ENCODE data around the gene YIPF6.
"Not testable (repeated sequence)": the region's sequence is repeated elsewhere in the genome, so short reads cannot be mapped to it uniquely, and the experiment has no call there.

Gene YIPF6, protein sequence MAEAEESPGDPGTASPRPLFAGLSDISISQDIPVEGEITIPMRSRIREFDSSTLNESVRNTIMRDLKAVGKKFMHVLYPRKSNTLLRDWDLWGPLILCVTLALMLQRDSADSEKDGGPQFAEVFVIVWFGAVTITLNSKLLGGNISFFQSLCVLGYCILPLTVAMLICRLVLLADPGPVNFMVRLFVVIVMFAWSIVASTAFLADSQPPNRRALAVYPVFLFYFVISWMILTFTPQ

DNA sequence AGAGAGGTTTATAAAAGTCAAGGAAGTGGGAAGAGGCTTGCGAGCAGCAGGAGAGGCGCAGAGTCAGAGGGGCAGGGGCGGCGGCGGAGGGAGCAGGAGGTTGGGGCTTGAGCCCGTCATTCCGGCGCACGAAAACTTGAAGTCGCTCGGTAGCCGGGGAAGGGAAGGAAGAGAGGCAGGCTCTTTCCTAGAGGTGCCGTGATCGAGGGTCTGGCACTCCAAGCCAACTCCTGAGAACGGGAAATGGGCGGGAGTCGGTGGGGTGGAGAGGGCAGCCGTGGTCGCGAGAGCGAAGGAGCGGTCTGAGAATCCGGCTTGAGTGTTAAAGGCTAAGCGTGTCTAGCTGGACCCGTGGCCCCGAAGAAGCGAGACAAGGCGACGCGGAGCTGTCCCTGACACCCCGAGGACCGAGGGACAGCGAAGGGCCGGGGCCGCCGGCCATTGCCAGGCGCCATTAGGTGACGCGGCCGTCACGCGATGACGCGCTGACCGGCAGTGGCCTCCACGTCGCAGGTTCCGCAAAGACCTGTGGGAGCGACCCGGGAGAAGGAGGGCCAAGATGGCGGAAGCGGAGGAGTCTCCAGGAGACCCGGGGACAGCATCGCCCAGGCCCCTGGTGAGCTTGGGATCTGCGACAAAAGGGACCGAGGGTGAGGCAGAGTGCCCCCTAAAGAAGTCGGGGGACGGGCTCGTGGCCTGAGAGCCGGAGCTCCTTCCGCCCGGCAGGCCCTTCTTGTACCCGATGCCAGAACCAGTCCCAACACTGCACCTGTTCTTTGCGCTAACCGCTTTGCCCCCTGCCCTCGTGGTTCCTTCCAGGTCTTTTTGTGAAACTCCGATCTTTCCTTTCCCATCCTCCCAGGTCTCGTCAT lies at the start of gene YIPF6:
Gene YIPF6, plus strand, starts transcription at position 544 of the 872 bp plus-strand sequence. Its CDS starts 16 bp downstream, at position 560.
- peak; percentile 44 to 45 for DNase-seq

DNA sequence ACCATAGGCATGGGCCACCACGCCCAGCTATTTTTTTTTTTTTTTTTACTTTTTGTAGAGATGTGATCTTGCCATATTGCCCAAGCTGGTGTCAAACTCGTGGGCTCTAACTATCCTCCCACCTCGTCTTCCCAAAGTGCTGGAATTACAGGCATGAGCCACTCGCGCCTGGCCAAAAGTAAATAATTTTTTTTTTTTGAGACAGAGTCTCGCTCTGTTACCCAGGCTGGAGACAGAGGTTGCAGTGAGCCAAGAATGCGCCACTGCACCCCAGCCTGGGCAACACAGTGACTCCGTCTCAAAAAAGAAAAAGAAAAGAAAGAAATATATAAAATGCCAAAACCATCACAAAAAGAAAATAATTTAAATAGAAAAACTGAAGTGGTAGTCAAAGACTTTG lies 47.1 kb upstream of the YIPF6 start:
- DNase-seq, result no peak

GRCh38 chrX:68454476-68455150 lies 44.2 kb upstream of the YIPF6 start:
- no peak for DNase-seq

DNA sequence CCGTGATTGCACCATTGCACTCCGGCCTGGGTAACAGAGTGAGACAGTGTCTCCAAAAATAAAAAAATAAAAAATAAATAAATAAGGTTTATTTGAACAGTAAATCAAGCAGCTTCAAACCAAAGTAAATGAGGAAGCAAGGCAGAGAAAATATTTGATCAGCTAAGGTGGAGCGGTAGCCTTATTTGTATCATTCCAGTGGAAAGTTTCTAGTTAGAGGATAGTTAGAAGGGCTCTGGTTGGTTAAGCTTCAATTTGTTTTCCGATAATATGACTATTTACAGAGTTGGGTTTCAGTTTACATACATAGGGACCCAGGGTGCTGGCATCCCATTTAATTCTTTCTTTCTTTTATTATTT lies 43.7 kb upstream of the YIPF6 start:
- DNase-seq, result no peak

DNA sequence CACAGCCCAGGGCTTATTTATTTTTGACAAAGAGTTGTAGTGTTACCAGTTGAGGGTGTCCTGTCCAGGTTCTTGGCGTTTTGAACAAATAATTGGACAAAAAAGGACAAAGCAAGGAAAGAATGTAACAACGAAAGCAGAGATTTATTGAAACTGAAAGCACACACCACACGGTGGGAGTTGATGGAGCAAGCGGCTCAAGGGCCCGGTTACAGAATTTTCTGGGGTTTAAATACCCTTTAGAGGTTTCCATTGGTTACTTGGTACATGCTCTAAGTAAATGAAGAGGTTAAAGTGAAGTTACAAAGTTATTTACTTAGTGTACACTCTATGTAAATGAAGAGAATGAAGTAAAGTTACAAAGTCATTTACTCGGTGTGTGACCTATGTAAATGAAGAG lies 37.8 kb upstream of the YIPF6 start:
- no peak for DNase-seq

DNA sequence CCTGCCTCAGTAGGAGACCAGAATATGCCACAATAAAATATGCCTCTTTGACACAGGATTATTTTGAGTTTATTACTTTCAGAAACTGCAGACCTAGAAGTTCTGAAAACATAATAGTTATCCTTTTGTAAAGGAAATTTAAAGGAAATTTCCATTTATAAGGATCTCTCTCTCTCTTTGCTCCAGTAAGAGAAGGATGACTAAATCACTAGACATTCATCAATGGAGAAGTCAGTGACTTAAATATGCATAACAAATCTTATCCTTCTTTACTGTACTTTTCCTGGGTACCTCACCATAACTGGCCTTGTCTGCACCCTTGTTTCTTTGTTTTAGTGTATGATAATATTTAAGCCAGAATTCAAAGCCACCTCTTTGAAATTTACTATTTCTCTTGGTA lies 37.3 kb upstream of the YIPF6 start:
- no peak for DNase-seq

DNA sequence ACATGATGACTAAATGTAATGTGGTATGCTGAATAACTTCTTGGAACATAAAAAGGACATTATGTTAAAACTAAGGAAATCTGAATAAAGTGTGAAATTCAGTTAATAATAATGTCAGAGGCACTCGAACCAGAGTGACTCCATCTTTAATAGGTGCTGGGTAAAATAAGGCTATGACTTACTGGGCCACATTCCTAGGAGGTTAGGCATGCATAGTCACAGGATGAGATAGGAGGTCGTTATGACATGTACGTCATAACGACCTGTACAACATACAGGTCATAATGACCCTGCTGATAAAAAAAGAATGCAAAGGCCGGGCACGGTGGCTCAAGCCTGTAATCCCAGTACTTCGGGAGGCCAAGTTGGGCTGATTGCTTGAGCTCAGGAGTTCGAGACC lies 36.7 kb upstream of the YIPF6 start:
- DNase-seq, result no peak

- DNase-seq, result no peak
These were observed 36.2 kb upstream of the YIPF6 start for GRCh38 chrX:68462653-68463052.

DNA sequence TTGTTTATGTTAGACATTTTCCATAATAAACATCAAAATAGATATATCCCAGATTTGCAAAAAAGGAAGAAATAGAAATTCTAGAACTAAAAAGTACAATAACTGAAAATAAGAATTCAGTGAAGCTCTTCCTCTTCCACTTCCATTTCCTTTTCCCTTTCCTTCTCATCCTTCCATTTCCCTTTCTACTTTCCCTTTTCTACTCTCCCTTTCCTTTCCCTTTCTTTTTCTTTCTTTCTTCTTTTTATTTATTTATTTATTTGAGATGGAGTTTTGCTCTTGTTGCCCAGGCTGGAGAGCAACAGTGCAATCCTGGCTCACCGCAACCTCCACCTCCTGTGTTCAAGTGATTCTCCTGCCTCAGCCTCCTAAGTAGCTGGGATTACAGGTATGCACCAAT lies 35.0 kb upstream of the YIPF6 start:
- no peak for DNase-seq

DNA sequence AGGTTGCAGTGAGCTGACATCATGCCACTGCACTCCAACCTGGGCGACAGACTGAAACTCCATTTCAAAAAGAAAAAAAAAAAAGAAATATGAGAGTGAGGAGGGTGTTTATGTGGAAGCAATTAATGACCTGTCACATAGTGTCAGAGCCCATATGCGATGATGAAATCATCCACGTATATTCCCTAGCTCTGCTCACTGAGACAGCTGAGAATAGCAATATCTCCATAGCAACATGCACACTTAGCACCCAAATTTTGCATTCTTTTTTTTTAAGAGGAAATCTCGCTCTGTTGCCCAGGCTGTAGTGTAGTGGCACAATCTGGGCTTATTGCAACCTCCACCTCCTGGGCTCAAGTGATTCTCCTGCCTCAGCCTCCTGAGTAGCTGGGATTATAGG lies 34.1 kb upstream of the YIPF6 start:
- no peak for DNase-seq

GRCh38 chrX:68480969-68481368 lies 17.9 kb upstream of the YIPF6 start:
- DNase-seq, result no peak

GRCh38 chrX:68486198-68486597 lies 12.7 kb upstream of the YIPF6 start:
- not testable (repeated sequence) for DNase-seq

- no peak for DNase-seq
These were observed 11.6 kb upstream of the YIPF6 start for GRCh38 chrX:68487254-68487653.

GRCh38 chrX:68487924-68488323 lies 10.9 kb upstream of the YIPF6 start:
- DNase-seq, result no peak

GRCh38 chrX:68488657-68489056 lies 10.2 kb upstream of the YIPF6 start:
- DNase-seq, result no peak

GRCh38 chrX:68490644-68491043 lies 8.2 kb upstream of the YIPF6 start:
- no peak for DNase-seq

DNA sequence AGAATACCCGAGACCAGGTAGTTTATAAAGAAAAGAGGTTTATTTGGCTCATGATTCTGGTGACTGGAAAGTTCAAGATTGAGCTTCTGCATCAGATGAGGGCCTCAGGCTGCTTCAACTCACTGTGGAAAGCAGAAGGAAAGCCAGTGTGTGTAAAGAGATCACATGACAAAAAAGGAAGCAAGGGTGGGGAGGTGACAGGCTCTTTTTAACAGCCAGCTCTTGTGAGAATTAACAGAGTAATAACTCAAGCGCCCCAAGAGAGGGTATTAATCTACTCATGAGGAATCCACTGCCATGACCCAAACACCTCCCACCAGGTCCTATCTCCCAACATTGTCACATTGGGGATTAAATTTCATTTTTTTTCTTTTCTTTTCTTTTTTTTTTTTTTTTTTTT lies 6.3 kb upstream of the YIPF6 start:
- DNase-seq, result no peak

DNA sequence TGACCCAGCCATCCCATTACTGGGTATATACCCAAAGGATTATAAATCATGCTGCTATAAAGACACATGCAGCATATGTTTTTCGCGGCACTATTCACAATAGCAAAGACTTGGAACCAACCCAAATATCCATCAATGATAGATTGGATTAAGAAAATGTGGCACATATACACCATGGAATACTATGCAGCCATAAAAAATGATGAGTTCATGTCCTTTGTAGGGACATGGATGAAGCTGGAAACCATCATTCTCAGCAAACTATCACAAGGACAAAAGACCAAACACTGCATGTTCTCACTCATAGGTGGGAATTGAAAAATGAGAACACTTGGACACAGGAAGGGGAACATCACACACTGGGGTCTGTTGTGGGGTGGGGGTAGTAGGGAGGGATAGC lies 5.1 kb upstream of the YIPF6 start:
- not testable (repeated sequence) for DNase-seq

DNA sequence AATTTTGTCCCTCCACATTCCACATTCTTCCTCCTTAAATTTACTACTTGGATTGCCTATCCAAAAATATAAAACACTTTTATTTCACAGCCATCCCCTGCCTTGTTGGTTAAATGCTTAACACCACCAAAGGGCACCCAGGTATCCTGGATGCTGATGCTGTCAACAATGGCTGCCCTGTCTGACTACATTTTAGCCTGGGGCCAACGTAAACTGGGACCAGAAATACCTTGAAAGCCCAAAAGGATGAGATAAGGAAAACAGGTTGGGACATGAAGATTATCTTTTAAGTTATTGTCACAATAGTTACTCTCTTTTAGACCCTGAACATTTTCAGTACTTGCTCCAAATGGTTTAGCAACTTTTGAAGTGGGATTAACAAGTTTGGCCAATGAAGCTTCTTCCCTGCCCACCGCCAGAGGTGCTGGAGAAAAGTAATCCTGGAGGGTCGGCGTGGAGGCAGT lies 775 bp upstream of the YIPF6 start:
- DNase-seq, result no peak

- no peak for DNase-seq
These were observed 973 bp downstream of the YIPF6 start for GRCh38 chrX:68499543-68500504.

DNA sequence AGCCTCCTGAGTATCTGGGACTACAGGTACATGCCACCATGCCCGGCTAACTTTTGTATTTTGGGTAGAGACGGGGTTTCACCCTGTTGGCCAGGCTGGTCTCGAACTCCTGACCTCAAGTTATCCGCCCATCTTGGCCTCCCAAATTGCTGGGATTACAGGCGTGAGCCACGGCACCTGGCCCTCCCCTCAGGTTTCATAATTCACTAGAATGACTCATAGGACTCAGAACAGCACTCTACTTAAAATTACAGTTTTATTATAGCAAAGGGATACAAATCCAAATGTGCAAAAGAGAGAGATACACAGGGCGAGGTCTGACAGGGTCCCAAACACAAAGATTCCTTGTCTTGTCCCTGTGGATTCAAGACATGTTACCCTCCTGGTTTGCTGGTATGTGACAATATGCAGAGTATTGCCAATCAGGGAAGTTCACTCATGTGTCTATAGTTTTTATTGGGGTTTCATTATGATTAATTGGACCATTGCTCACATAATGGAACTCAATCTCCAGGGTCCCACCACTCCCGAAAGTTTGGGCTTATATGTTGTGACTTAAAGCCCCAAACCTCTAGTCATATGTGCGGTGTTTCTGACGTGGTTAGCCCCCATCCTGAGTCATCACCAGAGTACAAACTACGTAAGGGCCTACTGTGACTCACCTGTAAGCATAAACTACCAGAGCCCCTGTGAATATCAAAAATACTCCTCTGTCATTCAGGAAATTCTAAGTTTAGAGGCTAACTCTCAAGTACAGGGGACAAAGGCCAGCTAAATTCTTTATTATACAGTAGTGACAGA lies 5.2 kb downstream of the YIPF6 start:
- peak; percentile 38 to 43 for DNase-seq

DNA sequence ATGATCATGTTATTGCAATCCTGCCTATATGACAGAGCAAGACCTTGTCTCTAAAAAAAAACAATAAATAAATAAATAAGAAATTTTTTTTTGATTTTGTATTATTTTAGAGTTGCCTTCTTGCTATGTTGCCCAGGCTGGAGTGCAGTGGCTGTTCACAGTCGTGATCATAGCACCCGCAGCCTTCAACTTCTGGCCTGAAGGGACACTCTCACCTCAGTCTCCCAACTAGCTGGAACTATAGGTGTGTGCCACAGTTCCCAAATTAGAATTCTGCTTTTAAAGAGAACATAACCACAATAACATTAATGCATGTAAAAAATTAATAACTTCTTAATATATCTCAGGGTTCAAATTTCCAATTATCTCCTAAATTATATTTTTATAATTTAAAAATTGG lies 7.8 kb downstream of the YIPF6 start:
- DNase-seq, result no peak

Measured in stimulated activated CD4-positive, alpha-beta T cell treated with anti-CD3 and anti-CD28 coated beads, Interleukin-2, amount 100 ng/mL, for 48 hours (primary cell).